K562 (cell line): ENCODE data around the gene PPP4C. TPM values are rescaled to one million over a fixed set of nuclear protein-coding genes. Genes with fewer than 3 reads are reported as not detected.

Experiments used
- ATAC-seq: fragments of 200-7000 bp; cut with Tn5 transposase; 3 replicates; pipeline ENCODE4 v1.9.1; 2020; ENCODE audit warnings: moderate library complexity
- BruUV-seq: library from RNA; stranded (reverse); fragments of 400-500 nt; replicated peaks from 2 replicates; lab custom pipeline; 2021; lab: Mats Ljungman, UMichigan
- CTCF ChIA-PET: fragments of 300-600 bp; formaldehyde crosslinking; extraction: SDS; loops from one replicate; lab custom pipeline; 2021; ENCODE audit warnings: low intra/inter-chr PET ratio; lab: Yijun Ruan, JAX
- POLR2A ChIA-PET: fragments of 300-600, 350-650 bp; sonication (Branson Sonifier 250); formaldehyde crosslinking; extraction: SDS; loops from one replicate; lab custom pipeline; 2021; ENCODE audit warnings: antibody characterized with exemption, inconsistent platforms; lab: Yijun Ruan, JAX
- DNase-seq, 4 experiments: peaks; one replicate each; pipeline versions ENCODE4 v3.0.0 to v3.0.0-alpha.2; 2011 to 2018; ENCODE audit warnings: low spot score in 3 of 4, mixed read lengths in 3 of 4; ENCODE audit errors: extremely low read depth in 1 of 4
- FAIRE-seq: peaks from 2 replicates; lab custom pipeline; 2011; peaks lifted over from hg19 to GRCh38; lab: Jason Lieb, UNC
- H2AFZ ChIP-seq: 2 replicates; pipeline ENCODE4 v1.6.0; 2011; ENCODE audit warnings: low read depth, low read length, control low read depth, inconsistent platforms
- H3K27ac ChIP-seq: fragments of 200-600 bp; 3 replicates; pipeline ENCODE4 v1.8.0; 2011; ENCODE audit warnings: low read depth, mild to moderate bottlenecking, control low read depth, inconsistent platforms, low read length, moderate library complexity, mixed read lengths; ENCODE audit errors: extremely low read depth
- H3K27me3 ChIP-seq, 2 experiments: fragments of 300-600 bp in 1 of 2; 2 replicates in 1 of 2; 3 replicates in 1 of 2; pipeline versions ENCODE4 v1.6.0 to v1.8.0; 2011; ENCODE audit warnings: inconsistent platforms in 2 of 2, low read length in 2 of 2, mild to moderate bottlenecking in 1 of 2, mixed read lengths in 1 of 2, moderate library complexity in 1 of 2; ENCODE audit not compliant: control insufficient read depth in 2 of 2, insufficient read depth in 2 of 2
- H3K36me3 ChIP-seq: fragments of 300-600 bp; 3 replicates; pipeline ENCODE4 v1.8.0; 2011; ENCODE audit warnings: mild to moderate bottlenecking, low read length, inconsistent platforms; ENCODE audit not compliant: control insufficient read depth, insufficient read depth
- H3K4me1 ChIP-seq, 2 experiments: fragments of 200-600 bp in 1 of 2; replicated peaks in 1 of 2; 2 replicates in 1 of 2; 3 replicates in 1 of 2; pipeline versions ENCODE4 v1.5.1 to v1.8.0; 2011; ENCODE audit warnings: inconsistent platforms in 2 of 2, low read length in 2 of 2, mild to moderate bottlenecking in 1 of 2, mixed read lengths in 1 of 2, moderate library complexity in 1 of 2; ENCODE audit not compliant: control insufficient read depth in 2 of 2, insufficient read depth in 2 of 2
- H3K4me2 ChIP-seq: 2 replicates; pipeline ENCODE4 v1.6.1; 2011; ENCODE audit warnings: low read length, control low read depth, inconsistent platforms, mixed read lengths; ENCODE audit not compliant: insufficient read depth
- H3K4me3 ChIP-seq: fragments of 200-600 bp; sonication (generic), shearing (Covaris generic); 2 replicates; pipeline ENCODE4 v1.5.1; 2016; ENCODE audit warnings: control low read depth, inconsistent platforms
- H3K79me2 ChIP-seq: fragments of 200-600 bp; 3 replicates; pipeline ENCODE4 v1.8.0; 2011; ENCODE audit warnings: low read length, inconsistent platforms; ENCODE audit not compliant: control insufficient read depth, insufficient read depth
- H3K9ac ChIP-seq, 2 experiments: 2 replicates each; pipeline versions ENCODE4 v1.6.0 to v1.6.1; 2011; ENCODE audit warnings: low read depth in 2 of 2, low read length in 2 of 2, control low read depth in 1 of 2, inconsistent platforms in 1 of 2, mild to moderate bottlenecking in 1 of 2, mixed read lengths in 1 of 2; ENCODE audit not compliant: insufficient read depth in 1 of 2
- H3K9me1 ChIP-seq: one replicate; pipeline ENCODE4 v1.6.0; 2011; ENCODE audit warnings: inconsistent platforms, mild to moderate bottlenecking, low read length, moderate library complexity; ENCODE audit not compliant: control insufficient read depth, insufficient read depth
- H3K9me3 ChIP-seq: replicated peaks from 2 replicates; pipeline ENCODE4 v1.5.1; 2011; ENCODE audit warnings: low read depth, low read length, inconsistent platforms; ENCODE audit not compliant: control insufficient read depth, insufficient read depth
- H4K20me1 ChIP-seq: replicated peaks from 2 replicates; pipeline ENCODE4 v1.6.1; 2011; ENCODE audit warnings: low read length, inconsistent platforms, mixed read lengths; ENCODE audit not compliant: control insufficient read depth, insufficient read depth
- GATAD2A ChIP-seq: fragments of 450-650 bp; IDR thresholded peaks from 2 replicates; pipeline ENCODE4 v1.6.1; 2017
- IRF9 ChIP-seq: fragments of 450-650 bp; IDR thresholded peaks from 2 replicates; pipeline ENCODE4 v1.6.1; 2016; ENCODE audit warnings: missing biosample characterization, missing genetic modification characterization
- NR2C2 ChIP-seq, 2 experiments: fragments of 200-800 bp in 1 of 2; sonication (Bioruptor generic) in 1 of 2; sonication (generic) in 1 of 2; formaldehyde crosslinking in 1 of 2; IDR thresholded peaks; 2 replicates each; pipeline versions ENCODE4 v1.6.1 to v1.8.0; 2016 to 2022; ENCODE audit warnings: mild to moderate bottlenecking in 1 of 2, missing compliant biosample characterization in 1 of 2, missing genetic modification characterization in 1 of 2, missing genetic modification reagents in 1 of 2
- PHB2 ChIP-seq: fragments of 450-650 bp; IDR thresholded peaks from 2 replicates; pipeline ENCODE4 v1.6.1; 2017; ENCODE audit warnings: low read depth
- SREBF1 ChIP-seq: fragments of 150-350 bp; IDR thresholded peaks from 2 replicates; pipeline ENCODE4 v1.6.1; 2014; ENCODE audit warnings: antibody characterized with exemption, low read depth, low read length, borderline replicate concordance
- XRCC4 ChIP-seq: IDR thresholded peaks from one replicate; pipeline ENCODE4 v1.6.1; 2011; ENCODE audit not compliant: insufficient read depth, insufficient read length; ENCODE audit errors: extremely low read depth
- WGBS: fragments of 100-300 bp; shearing (Covaris generic); methylation state at CpG from one replicate; pipeline ENCODE4 v1.1.6; 2016; ENCODE audit warnings: low coverage, mixed read lengths; ENCODE audit not compliant: insufficient coverage; ENCODE audit errors: missing lambda C conversion rate; 5-methylcytosine and 5-hydroxymethylcytosine counted together
- in situ Hi-C: fragments of 300-500 bp; cut with MboI; formaldehyde crosslinking; loops from 4 replicates; pipeline ENCODE4 v1.15.0; 2018; ENCODE audit warnings: inconsistent platforms, mixed read lengths
- intact Hi-C: fragments of 100-400 bp; cut with micrococcal nuclease; formaldehyde crosslinking; loops from 2 replicates; pipeline ENCODE4 v1.14.2; 2022
- polyA plus RNA-seq, 8 experiments: library from polyadenylated mRNA; depleted of rRNA in 4 of 8; stranded (reverse) in 5 of 8; unstranded in 3 of 8; fragments of >200 nt; fragmentation: Nextera tagmentation in 2 of 8; fragmentation: Illumina TruSeq in 1 of 8; extraction: Ambion mirVana in 2 of 8; extraction: Trizol in 1 of 8; gene quantifications; 2 replicates each; pipeline versions ENCODE4 v1.2.1 to v1.2.3, GENCODE V29; 2011 to 2014; ENCODE audit warnings: inconsistent platforms in 1 of 8, missing spikeins in 1 of 8
- total RNA-seq, 7 experiments: library from RNA; depleted of rRNA in 6 of 7; stranded (reverse); fragments of >200 nt in 6 of 7; fragmentation: Illumina TruSeq in 2 of 7; extraction: Trizol in 2 of 7; gene quantifications; 2 replicates each; pipeline versions ENCODE4 v1.2.1 to v1.2.3, GENCODE V29; 2011 to 2021; ENCODE audit warnings: low replicate concordance in 1 of 7
- TF ChIP-seq, protein P1 (sequence below): sonication (generic); formaldehyde crosslinking; IDR thresholded peaks from 2 replicates; pipeline ENCODE4 v1.8.0; 2022; ENCODE audit warnings: mild to moderate bottlenecking, missing genetic modification reagents
- TF ChIP-seq, protein P2 (sequence below): fragments of 450-650 bp; formaldehyde crosslinking; IDR thresholded peaks from 2 replicates; pipeline ENCODE4 v1.4.0; 2020; ENCODE audit warnings: mild to moderate bottlenecking, moderate library complexity

Gene PPP4C
- total and polyA plus RNA-seq, 9 of the 15 experiments (the other 6 are each of a cell fraction or from before 2014, with no cell fraction given), result 3.5 to 183 (median 131) TPM

DNA sequence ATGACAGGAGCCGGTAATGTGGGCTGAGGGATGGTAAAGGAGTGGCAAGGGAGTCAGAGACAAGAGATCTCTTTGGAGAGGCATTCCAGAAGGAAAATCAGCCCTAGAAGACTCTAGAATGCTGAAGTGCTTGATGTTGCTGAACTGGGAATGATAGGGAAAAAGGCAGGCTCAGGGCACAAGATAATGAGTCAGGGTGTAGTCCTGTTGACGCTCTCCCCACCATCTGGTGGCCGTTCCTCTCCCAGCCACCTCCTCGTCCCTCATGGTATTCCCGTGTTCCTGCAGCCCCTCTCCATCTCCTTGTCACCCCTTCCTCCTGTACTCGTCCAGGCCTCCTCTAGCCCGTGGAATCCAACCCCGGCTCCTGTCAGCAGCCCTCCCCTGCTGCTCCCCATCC is 21.3 kb upstream of the PPP4C start:
- H4K20me1 ChIP-seq, result peaks cover 4% of the 10 kb centered on the region; the same call in 1 of the 2 replicates
- peaks cover 14% of the 10 kb centered on the region; the same call in 2 of the 3 replicates for H3K79me2 ChIP-seq
- H3K27ac ChIP-seq, result no peak overlapping the region; the same call in 2 of the 3 replicates
- H2AFZ ChIP-seq, result peak overlapping the region; percentile 40
- BruUV-seq, result no TSS peak
- 0 out of 3 replicates have a peak, but pooled peaks cover 5% of the 10 kb centered on the region for H3K36me3 ChIP-seq
- 57% methylated on average over 8 of the region's 8 CpGs for WGBS
- TF ChIP-seq NR2C2 (CRISPR knock-in tag; IDR thresholded peaks at IDR 0.05), result no peak
- peak; percentile 9; the same call in 1 of the 2 replicates for TF ChIP-seq NR2C2 (tag; IDR thresholded peaks at IDR 0.05)
- TF ChIP-seq XRCC4, result no peak
- H3K9ac ChIP-seq, result peak overlapping the region in 1 of 2 experiments; percentile 49; a peak in 1 of 4 replicates
- POLR2A ChIA-PET, result interaction anchor here (0.6 to 4.2 kb wide), 3 partner anchors 12 to 261 kb away, joined by 3 to 29 read pairs (median 6); partner anchors contain the start of gene ALDOA
- H3K9me1 ChIP-seq, result no peaks in the 10 kb centered on the region
- peaks cover 19 to 32% of the 10 kb centered on the region in 2 experiments for H3K4me1 ChIP-seq
- no peaks in the 10 kb centered on the region for H3K9me3 ChIP-seq
- CTCF ChIA-PET, result no interaction called here
- no peak for ATAC-seq
- DNase-seq, result no peak
- intact Hi-C loops (no loop called here), in situ Hi-C loops (no loop called here)
- H3K4me2 ChIP-seq, result peak overlapping the region; percentile 67
- no peaks in the 10 kb centered on the region for H3K27me3 ChIP-seq
- no peak for FAIRE-seq
- H3K4me3 ChIP-seq, result no peak overlapping the region

DNA sequence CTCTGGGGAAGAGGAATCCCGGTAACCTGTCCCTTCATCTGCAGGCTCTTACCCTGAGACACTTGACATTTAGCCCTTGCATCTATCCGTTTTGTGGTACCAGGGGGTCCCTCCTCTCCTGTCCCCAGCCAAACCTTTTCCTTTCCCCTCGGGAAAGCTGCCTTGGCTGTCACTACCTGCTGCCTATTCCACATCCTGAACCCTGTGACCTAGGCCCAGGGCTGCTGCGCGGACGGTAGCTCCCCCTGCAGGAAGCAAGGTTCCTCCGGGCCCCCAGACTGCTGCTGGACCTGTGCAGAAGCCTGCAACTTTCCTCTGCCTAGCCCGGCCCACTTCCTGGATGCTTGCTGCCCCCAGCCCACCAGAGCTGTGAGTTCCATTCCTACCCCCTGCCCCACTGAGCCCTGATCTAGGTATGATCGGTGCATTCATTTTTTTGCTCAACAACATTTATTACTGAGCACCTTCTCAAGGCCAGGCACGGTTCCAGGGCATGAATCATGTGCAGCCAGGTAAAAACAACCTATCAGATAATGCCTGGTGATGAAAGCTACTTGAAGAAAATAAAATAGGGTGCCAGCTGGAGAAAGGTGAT is 20.7 kb upstream of the PPP4C start:
- 17% methylated on average over 9 of the region's 10 CpGs for WGBS
- DNase-seq (peak; percentile 54 to 80 (median 65)), ATAC-seq (peak; percentile 92), FAIRE-seq (peak; percentile 83)
- Histone ChIP-seq H3K9me1 (no peaks in the 10 kb centered on the region), H3K9me3 (no peaks in the 10 kb centered on the region), H4K20me1 (peaks cover 4% of the 10 kb centered on the region; the same call in 1 of the 2 replicates), H3K9ac (peak overlapping the region in 1 of 2 experiments; percentile 49; a peak in 1 of 4 replicates), H3K79me2 (peaks cover 14% of the 10 kb centered on the region; the same call in 2 of the 3 replicates), H3K4me1 (peaks cover 19 to 32% of the 10 kb centered on the region in 2 experiments), H3K36me3 (0 out of 3 replicates have a peak, but pooled peaks cover 5% of the 10 kb centered on the region), H3K27ac (no peak overlapping the region), H3K27me3 (no peaks in the 10 kb centered on the region), H3K4me3 (no peak overlapping the region), H3K4me2 (peak overlapping the region; percentile 67; the same call in 1 of the 2 replicates), H2AFZ (no peak overlapping the region)
- intact Hi-C loops (no loop called here), in situ Hi-C loops (no loop called here)
- POLR2A ChIA-PET, result interaction anchor here (1.5 to 4.2 kb wide), 2 partner anchors 11 to 17 kb away, joined by 6 to 29 read pairs; partner anchors contain the start of gene ALDOA
- CTCF ChIA-PET, result interaction anchor here (0.6 kb wide), 1 partner anchor 58 kb away, joined by 5 read pairs; no protein-coding TSS in a partner anchor
- BruUV-seq, result no TSS peak
- TF ChIP-seq GATAD2A, result 0 out of 2 replicates have a peak, but pooled peaks have one; percentile 56
- TF ChIP-seq, protein P1, sequence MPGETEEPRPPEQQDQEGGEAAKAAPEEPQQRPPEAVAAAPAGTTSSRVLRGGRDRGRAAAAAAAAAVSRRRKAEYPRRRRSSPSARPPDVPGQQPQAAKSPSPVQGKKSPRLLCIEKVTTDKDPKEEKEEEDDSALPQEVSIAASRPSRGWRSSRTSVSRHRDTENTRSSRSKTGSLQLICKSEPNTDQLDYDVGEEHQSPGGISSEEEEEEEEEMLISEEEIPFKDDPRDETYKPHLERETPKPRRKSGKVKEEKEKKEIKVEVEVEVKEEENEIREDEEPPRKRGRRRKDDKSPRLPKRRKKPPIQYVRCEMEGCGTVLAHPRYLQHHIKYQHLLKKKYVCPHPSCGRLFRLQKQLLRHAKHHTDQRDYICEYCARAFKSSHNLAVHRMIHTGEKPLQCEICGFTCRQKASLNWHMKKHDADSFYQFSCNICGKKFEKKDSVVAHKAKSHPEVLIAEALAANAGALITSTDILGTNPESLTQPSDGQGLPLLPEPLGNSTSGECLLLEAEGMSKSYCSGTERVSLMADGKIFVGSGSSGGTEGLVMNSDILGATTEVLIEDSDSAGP (CRISPR knock-in tag), result no peak
- TF ChIP-seq SREBF1, result no peak
- no peak for TF ChIP-seq PHB2
- no peak for TF ChIP-seq IRF9 (tag)
- TF ChIP-seq, protein P2, sequence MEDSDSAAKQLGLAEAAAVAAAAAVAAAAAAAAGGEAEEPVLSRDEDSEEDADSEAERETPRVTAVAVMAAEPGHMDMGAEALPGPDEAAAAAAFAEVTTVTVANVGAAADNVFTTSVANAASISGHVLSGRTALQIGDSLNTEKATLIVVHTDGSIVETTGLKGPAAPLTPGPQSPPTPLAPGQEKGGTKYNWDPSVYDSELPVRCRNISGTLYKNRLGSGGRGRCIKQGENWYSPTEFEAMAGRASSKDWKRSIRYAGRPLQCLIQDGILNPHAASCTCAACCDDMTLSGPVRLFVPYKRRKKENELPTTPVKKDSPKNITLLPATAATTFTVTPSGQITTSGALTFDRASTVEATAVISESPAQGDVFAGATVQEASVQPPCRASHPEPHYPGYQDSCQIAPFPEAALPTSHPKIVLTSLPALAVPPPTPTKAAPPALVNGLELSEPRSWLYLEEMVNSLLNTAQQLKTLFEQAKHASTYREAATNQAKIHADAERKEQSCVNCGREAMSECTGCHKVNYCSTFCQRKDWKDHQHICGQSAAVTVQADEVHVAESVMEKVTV, result peak; percentile 21; the same call in 1 of the 2 replicates
